HG03060 (cell line): ENCODE results near the gene NTN1.

Experiments used
- ATAC-seq: cut with Tn5 transposase; IDR thresholded peaks from one replicate; pipeline ENCODE4 v1.9.1; 2021; ENCODE audit warnings: low read depth, moderate number of reproducible peaks; ENCODE audit not compliant: unreplicated experiment

Gene NTN1

DNA sequence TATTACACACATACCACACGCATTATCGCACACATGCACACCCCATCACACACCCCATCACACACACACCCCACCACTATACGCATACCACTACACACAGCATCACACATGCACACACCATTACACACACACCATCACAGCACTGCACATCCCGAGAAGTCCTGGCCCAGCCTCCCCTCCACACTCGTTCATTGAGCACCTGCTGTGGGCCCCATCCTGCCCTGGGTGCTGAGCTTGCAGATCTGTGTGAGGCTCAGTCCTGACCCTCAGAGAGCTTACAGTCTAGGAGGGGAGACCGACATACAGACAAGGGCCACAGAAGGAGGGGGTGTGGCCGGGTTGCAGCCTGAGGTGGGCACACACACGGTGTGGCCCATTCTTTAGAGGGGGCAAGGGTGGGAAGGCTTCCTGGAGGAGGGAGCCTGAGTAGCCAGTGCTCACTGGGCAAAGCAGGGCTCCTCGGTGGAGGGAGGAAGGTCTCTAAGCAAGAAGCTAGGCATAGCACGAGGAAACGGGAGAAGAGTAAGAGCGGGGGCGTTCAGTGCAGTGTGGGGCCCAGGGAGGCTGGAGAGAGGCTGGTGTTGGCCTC is 206.6 kb downstream of the NTN1 start:
- no peak for ATAC-seq

DNA sequence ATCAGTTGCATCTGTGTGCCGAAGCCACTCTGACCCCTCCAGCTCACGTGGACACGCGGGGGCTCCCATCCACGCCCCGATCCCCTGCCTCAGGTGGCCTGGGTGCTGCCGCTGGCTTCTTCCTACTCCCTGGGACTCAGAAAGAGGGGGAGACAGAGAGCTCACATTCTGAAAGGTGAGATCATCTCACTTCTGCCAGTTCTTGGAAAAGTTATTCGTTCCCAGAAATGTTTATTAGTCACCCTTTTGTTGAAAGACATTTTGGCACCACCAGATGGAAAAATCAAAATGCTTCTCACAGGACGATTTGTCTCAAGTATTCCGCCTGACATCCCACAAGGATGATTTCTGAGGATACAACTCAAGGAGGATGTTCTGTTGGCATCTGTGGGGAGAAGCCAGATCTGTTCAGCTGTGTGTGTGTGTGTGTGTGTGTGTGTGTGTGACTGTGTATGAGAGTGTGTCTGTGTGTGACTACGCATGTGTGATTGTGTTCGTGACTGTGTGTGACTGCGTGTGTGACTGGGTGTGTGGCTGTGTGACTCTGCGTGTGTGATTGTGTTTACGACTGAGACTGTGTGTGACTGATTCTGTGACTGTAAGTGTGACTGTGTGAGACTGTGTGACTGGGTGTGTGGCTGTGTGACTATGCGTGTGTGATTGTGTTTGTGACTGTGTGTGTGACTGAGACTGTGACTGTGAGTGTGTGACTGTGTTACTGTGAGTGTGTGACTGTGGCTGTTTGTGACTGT is 207.3 kb downstream of the NTN1 start:
- no peak for ATAC-seq

DNA sequence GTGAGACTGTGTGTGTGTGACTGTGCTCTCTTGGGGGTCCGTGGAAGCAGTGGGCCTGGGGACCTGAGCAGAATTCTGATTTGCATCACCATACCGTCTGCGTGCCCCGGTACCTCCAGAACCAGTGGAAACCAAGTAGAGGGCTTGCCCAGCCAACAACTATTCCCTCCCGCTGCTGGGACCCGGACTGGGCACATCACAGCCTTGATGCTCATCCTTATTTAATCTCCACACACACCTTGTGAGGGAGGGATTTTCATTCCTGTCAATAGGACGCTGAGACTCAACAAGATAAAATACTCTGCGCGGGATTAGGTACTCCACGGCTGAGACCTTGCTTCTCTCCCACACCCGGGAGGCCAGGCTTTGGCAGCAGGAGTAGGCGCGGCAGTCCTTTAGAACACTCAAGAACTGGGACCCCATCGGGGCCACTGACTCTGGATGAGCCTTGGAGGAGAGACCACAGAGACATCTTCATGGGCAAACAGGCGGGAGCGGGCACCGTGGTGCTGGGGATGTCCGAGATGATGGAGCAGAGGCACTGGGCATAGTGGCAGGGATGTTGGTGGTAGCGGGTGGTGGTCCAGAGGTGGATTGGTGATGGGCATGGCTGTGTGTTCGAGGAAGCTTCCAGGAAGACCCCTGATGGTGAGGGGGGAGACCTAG is 208.0 kb downstream of the NTN1 start:
- no peak for ATAC-seq

DNA sequence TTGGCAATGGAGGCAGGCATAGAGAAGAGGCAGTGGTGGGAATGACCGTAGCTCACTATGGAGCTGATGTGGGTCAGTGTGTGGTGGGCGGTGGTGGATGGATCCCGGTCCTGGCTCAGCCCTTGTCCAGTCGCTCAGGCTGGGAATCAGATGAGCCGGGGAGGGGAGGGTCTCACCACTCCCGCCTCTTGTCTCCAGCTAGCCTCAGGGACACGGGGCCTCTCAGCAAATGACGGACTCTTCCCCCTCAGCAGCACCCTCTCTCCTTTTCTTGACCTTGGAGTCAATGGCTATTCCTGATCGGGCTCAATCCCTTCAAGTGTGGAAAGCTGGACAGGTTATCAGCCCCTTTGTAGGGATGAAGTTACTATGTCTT is 208.5 kb downstream of the NTN1 start:
- ATAC-seq = no peak

DNA sequence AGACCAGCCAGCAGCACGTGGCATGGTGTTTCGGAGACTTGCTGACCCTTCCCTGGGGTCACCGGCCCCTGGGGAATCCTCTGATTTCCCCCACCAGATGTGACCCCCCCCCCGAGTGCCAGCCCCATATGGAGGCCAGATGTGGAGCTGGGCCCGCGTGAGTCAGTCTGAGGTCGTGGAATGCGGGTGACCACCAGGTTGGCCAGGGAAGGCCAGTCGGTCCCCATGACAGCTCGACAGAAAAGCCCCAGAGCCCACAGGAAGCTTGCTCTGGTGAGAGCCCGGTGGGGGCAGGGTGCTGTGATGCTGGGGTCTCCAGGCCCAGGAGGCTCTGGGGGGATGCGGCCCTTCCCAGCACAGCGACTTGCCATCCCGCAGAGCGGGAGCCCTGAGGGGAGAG is 209.0 kb downstream of the NTN1 start:
- no peak for ATAC-seq

DNA sequence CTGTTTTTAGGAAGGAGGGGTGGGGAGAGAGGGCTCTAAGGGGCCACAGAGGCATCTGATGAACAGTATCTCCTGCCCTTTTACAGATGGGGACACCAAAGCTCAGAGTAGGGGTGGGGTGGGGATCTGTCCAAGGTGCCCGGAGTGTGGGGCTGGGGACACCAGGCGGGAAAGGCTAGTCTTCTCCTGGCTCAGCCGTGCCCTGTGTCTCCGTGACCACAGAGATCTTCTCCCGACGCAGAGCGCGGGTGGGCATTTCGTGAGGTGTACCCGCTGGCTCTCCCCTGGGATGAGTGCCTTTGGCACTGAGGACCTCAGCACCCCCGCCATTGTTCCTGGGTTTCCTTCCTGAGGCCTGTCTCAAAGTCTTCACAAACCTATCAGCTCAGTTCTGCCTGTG is 209.6 kb downstream of the NTN1 start:
- ATAC-seq = no peak

DNA sequence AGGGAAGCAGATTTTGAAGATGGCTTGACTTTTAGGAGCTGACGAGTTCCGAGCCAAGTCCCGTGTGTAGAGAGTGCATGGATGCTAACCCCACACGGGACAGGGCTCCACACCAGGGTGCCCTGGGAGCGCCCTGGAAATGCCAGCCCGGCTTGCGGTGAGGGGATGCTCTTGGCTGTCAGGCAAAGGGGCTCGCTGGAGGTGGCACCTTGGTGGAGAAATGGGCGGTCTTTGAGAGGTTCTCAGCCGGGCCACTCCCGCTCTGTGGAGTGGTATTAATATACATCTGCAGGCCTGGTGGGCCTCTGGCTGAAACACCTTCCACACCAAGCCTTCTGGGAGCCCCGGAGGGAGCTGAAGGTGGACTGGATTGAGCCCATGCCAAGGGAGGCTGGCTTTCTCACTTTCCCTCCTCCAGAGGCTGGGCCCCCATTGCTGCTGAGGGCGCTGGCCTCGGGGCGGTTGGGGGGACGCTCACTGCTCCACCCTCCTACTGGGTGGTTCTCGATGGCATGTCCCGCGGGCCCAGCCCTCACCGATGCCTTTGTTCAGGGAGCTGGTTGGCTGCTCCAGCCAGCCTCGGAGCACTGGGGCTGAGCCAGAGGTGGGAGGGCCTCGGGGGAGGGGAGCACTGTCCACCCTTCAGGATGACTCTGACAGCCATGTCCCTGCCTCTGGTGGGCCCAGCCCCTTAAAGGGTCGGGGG is 210.3 kb downstream of the NTN1 start:
- ATAC-seq = no peak

DNA sequence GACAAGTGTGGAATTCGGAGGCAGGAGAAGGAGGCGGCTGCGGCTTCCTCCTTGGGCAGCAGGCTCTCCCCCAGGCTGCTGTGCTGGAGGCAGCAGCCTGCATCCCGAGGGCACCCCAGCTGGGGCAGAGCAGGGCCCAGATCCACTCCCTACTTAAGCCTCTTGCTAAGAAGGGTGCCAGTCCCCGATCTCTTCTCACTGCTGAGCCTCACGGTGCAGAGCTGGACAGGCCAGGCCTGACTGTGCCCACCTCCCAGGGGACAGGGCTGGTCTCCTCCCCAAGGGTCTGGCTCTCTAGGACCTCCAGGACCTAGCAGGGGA is 210.8 kb downstream of the NTN1 start:
- ATAC-seq = no peak

DNA sequence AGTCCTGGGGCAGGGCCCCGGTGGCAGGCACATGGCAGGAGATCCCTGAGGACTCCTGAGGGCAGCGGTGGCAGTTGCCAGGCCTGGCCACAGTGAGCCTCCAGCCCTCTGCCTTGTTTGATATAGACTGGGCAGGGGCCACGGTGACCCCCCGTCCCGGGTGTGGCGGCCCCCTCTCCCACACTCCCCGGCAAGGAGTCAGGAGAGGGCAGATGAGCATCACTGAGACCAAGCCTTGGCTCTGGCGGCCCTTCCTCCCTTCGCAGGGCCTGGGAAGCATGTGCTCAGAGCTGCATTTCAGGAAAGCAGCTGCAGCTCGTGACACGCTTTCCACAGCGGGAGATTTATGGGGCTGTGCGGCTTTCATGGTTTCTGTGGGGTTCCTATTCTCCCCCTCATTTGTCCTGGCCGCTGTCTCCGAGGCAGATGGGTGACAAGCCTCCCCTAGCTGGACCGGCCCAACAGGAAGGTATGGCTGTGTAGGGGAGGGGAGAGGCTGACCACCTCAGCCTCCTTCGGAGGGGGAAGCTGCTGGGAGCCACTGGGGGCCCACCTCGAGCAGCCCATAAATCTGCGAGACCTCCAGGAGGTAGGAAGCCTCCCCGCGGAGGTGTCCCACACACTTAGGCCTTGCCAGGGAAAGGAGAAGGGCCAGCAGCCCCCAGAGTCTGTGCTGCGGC is 211.4 kb downstream of the NTN1 start:
- ATAC-seq = no peak

DNA sequence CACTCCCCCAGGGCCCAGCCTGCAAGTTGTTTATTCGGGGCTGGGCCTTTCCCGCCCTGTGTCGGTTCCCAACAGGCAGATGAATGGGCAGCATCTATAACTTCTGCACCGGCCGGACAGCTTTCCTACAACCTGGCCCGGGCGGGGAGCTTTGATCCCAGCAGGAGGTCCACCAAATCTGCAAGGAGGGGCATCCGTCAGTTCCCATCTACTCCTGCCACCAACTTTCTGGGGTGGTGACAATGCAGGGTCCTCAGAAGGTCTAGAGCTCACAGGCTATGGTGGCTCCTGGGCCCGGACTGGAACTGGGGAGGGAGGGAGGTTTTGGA is 211.9 kb downstream of the NTN1 start:
- ATAC-seq = no peak

DNA sequence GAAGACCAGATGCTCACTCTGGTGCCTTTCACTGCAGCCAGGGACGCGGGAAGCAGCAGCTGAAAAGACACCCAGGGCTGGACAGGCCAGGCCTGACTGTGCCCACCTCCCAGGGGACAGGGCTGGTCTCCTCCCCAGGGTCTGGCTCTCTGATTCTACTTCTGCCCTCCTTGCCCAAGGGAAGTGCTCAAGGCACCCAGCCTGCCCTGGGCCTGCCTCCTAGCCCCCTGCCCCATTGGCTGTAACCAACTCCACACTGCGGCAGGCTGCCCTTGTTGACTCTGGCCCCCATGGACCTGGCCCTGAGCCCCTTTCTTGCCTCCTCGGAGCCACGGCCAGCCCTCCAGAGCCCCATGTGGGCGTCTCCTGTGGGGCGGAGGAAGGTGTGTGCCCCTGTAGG is 212.5 kb downstream of the NTN1 start:
- no peak for ATAC-seq

DNA sequence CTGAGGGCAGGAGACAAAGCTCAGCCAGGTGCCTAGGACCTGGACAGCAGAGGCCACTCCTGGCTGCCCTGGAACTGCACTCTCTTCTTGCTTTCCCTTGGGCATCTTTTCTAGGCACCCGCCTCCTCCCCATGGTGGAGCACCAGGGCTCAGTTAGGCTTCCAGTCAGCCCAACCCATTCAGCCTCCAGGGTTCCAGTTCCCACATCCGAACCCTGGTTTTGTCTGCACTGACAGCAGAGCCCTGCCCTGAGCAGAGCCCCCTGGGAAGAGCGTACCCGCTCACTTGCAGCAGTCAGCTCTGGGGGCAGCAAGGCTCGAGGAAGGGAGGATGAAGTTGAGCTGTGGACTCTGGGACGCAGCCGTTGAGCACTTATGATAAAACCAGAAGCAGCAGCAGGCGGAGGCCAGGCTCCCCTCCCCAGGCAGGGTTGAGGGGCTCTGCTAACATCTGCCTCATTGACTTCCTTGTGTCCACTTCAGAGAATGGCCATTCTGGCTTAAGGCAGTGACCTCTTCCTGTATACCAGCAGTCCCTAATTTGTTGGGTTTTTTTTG is 213.2 kb downstream of the NTN1 start:
- ATAC-seq = no peak

DNA sequence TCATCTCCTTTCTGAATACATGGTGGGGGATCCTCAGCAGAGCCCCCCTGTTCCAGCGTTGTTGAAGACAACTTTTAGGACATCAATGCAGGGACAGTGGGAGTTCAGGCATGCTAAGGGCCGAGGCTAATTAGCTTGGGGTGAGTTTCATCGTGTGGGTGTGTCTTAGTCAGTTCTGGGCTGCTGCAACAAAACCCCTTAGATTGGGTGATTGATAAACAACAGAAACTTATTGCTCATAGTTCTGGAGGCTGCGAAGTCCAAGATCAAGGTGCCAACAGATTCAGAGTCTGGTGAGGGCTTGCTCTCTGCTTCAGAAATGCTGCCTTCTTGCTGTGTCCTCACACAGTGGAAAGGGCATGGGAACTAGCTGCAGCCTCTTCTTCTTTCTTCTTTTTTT is 214.0 kb downstream of the NTN1 start:
- no peak for ATAC-seq

DNA sequence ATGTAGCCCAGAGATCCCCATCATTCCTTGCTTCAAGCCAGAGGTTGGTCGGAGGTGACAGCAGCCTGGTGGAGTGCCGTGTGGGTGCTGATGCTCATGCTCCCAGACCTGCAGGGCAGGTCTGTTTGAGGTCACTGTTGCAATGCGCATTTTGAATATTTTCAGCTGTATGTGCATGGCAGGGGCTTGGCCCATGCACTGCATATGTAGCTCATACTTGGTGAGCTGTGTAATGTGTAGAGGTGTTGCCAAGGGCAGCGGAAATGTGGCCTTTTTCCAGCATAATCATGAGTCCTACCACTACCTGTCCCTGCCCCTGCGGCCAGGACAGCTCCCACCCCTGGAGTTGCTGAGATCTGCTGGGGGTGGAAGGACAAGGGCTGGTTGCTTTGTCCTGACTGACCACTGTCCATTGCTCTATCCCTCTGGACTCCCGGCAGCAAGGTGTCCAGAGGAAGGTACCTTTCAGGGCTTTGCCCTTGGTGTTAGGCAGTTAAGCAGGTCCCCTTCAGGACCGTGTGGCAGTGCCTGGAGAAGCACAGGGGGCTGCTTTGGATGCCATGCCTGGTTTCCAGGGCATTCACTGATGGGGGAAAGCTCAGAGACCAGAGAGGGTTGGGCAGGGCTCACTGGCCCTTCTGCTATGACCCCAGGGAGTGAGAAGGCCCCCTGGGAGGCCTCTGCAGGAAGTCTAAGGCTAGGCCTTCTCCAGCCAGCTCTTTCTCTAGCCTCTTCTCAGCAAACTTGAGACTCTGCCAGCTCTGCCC is 215.2 kb downstream of the NTN1 start:
- no peak for ATAC-seq

DNA sequence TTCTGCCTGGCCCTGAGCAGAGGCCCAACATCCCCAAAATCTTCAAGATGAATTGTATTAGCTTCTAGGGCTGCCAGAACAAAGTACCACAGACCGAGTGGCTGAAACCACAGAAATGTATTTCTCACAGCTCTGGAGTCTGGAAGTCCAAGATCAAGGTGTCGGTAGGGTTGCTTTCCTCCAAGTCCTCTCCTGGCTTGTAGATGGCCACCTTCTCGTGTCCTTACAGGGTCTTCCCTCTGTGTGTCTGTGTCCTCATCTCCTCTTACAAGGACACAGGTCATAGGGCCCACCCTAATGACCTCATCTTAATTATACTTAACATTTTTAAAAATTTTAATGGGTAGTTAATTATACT is 215.7 kb downstream of the NTN1 start:
- no peak for ATAC-seq

DNA sequence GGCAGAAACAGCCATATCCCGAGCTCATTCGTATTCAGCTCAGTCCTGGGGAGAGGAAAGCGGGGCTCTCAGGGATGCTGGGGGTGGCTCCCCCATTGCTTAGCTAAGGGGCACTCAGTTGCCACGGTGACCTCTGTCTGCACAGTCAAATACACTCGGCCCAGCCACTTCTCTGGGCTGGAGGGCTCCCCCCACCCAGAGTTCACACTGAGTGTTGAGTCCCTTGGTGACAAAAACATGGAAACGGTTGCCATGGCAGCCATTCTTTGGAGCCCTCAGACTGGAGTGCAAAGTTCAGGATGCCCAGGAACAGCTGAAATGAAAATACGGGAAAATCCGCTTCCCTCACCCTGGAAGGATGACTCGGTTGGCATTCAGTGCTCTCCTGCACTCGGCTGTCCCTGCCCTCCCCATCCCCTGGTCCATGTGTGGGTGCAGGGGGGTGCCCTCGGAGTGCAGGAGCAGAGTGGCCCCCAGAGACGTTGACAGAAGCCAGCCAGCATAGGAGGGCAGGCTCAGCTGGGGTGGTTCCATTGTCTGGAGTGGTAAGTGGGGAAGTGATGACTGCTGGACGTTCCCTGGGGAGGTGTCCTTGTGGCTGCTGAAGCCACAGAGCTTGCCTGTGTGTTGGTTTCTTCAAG is 216.5 kb downstream of the NTN1 start:
- ATAC-seq = no peak

DNA sequence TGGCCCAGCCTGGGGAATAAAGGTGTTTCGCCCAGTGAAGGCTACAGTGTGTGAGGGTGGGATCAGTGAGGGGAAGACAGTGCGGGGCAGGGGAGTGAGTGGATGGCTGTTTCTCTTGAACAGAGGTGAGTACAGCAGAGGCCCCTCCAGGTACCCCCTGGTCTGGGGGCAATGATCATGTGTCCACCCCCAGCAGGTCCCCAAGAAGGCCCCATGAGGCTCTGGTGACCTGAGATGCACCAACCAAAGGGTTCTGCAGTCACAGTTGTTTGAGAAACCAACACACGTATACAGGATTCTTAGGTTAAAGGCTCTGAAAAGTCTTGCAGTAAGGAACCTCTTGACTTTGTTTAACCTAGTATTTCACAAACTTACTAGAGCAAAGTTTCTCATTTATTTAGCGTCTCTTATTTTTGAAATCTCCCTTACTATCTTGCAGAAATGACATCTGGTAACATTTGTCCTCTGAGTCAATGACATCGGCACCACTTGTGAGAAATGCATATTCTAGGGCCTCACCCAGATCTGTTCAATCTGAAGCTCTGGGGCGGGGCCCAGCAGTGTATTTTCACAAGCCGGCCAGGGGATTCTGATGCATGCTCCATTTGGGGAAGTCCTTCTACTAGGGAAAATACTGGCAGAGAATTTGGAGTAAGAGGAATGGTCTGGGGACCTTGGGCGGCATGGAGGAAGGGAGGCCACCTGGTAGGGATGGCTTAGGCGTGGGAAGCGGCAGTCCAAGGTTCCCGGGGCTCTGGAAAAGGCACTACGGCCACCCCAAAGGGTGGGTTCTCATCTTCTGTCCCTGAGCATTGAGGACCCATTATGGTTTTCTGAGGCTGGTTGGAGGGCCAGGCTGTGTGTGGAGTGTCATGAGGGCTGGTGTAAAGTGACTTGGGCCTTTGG is 217.3 kb downstream of the NTN1 start:
- ATAC-seq = no peak

DNA sequence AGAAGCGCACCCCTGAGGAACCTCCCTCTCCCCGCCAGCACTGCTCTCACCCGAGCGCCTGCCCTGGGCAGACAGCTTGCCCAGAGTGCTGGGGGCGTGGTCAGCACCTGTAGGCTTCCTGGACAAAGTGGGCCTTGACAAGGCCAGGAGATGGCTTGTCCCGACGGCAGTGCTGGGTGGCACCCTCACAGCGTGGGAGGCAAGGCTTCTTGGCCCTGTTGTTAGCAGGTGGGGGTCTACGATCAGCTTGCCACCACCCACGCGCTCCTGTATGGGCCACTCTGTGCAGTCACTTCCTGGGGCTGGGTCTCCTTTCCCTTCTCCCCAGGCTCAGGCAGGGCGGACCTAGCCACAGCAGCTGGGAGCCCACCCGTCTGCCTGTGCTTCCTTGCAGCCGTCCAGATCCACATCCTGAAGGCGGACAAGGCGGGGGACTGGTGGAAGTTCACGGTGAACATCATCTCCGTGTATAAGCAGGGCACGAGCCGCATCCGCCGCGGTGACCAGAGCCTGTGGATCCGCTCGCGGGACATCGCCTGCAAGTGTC is 218.0 kb downstream of the NTN1 start:
- no peak for ATAC-seq
